PC-3 (cell line): Measurements from ENCODE around the gene CCDC112.

Experiments used
- EZH2 ChIP-seq: fragments of 300-600 bp; sonication (generic); IDR thresholded peaks from one replicate; pipeline ENCODE4 v1.6.1; 2017; ENCODE audit warnings: antibody characterized with exemption, mild to moderate bottlenecking, low read length; ENCODE audit not compliant: unreplicated experiment
- TF ChIP-seq, protein P1 (sequence below): fragments of 300-600 bp; sonication (generic); conservative IDR thresholded peaks from 2 replicates; pipeline ENCODE4 v1.5.1; 2017; ENCODE audit warnings: antibody characterized with exemption, low read depth, mild to moderate bottlenecking, low read length

- TF ChIP-seq, protein P1, sequence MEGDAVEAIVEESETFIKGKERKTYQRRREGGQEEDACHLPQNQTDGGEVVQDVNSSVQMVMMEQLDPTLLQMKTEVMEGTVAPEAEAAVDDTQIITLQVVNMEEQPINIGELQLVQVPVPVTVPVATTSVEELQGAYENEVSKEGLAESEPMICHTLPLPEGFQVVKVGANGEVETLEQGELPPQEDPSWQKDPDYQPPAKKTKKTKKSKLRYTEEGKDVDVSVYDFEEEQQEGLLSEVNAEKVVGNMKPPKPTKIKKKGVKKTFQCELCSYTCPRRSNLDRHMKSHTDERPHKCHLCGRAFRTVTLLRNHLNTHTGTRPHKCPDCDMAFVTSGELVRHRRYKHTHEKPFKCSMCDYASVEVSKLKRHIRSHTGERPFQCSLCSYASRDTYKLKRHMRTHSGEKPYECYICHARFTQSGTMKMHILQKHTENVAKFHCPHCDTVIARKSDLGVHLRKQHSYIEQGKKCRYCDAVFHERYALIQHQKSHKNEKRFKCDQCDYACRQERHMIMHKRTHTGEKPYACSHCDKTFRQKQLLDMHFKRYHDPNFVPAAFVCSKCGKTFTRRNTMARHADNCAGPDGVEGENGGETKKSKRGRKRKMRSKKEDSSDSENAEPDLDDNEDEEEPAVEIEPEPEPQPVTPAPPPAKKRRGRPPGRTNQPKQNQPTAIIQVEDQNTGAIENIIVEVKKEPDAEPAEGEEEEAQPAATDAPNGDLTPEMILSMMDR: no peak
- no peak for TF ChIP-seq EZH2
Observed at GRCh38 chr5:115272297-115272958, 24.0 kb downstream of the CCDC112 start.
